22Rv1 (cell line): Measurements from ENCODE around the gene FAXC.

Experiments
- H3K27ac ChIP-seq: fragments of 450-650 bp; 2 replicates; pipeline ENCODE4 v1.5.1; 2017
- ZFX ChIP-seq: fragments of 450-650 bp; IDR thresholded peaks from 2 replicates; pipeline ENCODE4 v1.6.1; 2017; ENCODE audit warnings: antibody characterized with exemption, borderline replicate concordance
- TF ChIP-seq, protein P1 (sequence below): fragments of 450-650 bp; IDR thresholded peaks from 2 replicates; pipeline ENCODE4 v1.5.1; 2017; ENCODE audit warnings: mild to moderate bottlenecking

FAXC gene

DNA sequence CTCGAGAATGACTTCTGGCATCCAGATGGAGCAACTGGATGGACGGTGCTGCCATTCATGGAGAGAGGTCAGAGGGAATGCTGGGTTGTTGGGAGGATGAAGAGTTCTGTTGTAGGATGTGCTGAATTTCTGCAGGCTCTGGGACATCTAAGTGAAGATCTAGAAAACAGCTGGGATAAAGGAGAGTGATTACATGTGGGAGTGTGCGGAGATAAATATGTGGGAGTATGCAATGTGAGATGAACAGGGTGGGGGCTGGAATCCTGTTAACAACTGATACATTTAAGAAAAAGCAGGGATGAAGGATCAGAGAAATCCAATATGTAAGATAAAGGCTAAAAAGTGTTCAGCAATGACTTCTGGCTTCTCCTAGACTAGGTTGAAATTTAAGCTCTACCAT lies 43.1 kb downstream of the FAXC start:
- no peak for TF ChIP-seq ZFX
- TF ChIP-seq, protein P1, sequence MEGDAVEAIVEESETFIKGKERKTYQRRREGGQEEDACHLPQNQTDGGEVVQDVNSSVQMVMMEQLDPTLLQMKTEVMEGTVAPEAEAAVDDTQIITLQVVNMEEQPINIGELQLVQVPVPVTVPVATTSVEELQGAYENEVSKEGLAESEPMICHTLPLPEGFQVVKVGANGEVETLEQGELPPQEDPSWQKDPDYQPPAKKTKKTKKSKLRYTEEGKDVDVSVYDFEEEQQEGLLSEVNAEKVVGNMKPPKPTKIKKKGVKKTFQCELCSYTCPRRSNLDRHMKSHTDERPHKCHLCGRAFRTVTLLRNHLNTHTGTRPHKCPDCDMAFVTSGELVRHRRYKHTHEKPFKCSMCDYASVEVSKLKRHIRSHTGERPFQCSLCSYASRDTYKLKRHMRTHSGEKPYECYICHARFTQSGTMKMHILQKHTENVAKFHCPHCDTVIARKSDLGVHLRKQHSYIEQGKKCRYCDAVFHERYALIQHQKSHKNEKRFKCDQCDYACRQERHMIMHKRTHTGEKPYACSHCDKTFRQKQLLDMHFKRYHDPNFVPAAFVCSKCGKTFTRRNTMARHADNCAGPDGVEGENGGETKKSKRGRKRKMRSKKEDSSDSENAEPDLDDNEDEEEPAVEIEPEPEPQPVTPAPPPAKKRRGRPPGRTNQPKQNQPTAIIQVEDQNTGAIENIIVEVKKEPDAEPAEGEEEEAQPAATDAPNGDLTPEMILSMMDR: no peak
- H3K27ac ChIP-seq: no peak overlapping the region

DNA sequence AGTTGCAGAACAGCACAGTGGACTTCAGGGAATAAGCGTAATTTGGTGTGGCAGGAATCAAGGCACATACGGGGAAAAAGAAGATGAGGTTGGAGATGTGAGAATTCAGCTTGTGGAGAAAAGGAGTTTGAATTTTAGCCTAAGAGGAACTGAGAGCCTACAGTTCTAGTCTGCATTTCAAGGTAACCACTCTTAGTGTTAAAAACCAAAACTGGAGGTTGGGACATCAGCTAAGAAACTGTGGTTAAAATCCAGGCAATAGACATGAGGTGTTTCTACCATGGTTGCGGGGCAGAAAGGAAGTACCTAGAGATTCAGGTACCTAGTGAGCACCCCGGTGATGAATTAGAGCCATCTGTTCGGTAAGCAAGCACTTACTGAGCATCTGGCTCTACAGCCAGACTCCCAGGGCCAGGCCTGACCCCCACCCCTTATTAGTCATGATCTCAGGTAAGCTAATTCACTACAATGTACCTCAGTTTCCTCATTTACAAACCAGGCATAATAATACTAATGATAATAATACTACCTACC lies 44.4 kb downstream of the FAXC start:
- H3K27ac ChIP-seq: no peak overlapping the region
- TF ChIP-seq, protein P1: no peak
- no peak for TF ChIP-seq ZFX

DNA sequence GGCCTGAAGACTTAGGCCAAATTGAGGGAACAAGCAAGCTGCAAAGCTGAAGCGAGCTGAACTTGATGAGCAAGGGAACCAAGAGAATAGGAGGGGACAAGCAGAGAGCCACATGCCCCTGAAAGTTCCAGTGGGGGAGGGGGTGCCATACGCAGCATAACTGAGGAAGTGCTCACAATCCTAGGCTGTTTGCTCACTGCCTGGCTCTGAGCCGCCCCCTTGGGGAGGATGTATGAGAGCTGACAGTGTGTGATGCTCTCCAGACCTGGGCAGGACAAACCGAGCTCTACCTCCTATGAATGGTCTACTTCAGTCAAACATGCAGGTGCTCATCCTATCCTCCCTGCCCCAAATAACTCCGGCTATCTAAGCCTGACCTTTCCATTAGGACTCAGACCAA lies 52.1 kb downstream of the FAXC start:
- TF ChIP-seq ZFX: no peak
- TF ChIP-seq, protein P1: no peak
- no peak overlapping the region for H3K27ac ChIP-seq

GRCh38 chr6:99297006-99297405 lies 52.5 kb downstream of the FAXC start:
- H3K27ac ChIP-seq: no peak overlapping the region
- TF ChIP-seq ZFX: no peak
- TF ChIP-seq, protein P1: no peak

DNA sequence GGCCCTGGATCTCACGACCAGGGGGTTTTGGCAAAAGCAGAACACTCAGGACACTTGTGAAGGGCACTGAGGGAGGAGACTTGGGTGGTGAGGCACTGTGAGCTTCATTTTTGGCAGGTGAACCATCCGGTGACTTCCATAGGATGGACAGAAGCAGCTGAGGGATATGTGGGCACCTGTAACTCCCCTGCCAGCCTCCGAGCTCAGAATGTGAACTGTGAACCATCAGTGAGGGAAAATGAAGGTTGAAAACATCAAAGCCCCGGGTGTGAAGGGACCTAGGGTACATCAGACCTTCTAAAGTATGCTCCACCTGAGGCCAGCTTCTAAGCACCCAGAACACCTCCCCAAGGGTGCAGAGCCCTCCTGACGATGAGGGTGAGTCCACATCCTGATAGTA lies 53.2 kb downstream of the FAXC start:
- TF ChIP-seq, protein P1: no peak
- TF ChIP-seq ZFX: no peak

GRCh38 chr6:99295276-99295675 lies 54.2 kb downstream of the FAXC start:
- TF ChIP-seq, protein P1: no peak
- TF ChIP-seq ZFX: no peak
- H3K27ac ChIP-seq: no peak overlapping the region

More for the DNA sequence above, 53.2 kb downstream of the FAXC start:
- H3K27ac ChIP-seq: no peak overlapping the region

DNA sequence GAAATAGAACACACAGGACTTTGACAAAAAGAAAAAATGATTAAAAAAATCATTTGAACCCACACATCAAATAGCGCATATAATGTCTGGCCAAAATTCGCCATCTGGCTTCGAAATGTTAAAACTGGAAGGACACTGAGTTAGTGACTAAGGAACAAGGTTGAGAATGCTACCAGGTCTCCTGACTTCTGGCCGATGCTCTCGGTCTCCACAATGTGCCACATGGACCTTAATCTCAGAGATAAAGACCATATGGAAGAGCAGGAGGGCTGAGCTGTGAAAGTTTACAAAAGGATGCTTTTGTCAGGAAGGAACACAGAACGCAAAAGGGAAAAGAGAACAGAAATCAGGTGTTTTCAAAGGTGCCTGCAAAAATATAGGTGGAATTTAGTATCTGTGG lies 54.7 kb downstream of the FAXC start:
- H3K27ac ChIP-seq: no peak overlapping the region
- TF ChIP-seq, protein P1: no peak
- TF ChIP-seq ZFX: no peak
